COLO668 (cell line): ENCODE results near the gene ENOX1.
A peak's percentile ranks its signal among the peaks of the same experiment; 100 is the strongest.

ENCODE experiments used
- DNase-seq: peaks from one replicate; lab custom pipeline; 2025; ENCODE audit not compliant: unreplicated experiment; lab: John Stamatoyannopoulos, UW

Gene ENOX1

DNA sequence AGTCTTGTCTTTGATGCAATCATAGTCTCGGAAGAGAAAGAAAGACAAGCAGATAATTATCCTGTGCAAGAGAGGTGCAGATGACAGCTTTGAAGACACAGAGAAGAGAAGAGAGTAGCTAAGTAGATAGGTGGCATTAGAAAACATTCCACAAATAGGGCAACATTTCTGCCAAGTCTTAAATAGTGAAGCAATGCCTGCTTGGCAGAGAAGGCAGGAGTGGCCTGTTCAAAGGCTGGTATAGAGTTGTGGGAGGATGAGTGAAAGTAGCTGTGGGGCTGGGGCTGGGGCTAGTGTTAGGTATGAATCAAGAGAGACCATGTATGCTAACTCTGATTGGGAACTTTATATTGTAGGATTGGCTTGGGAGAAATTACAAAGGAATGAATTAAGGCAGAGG, 457.9 kb downstream of the ENOX1 start:
- no peak for DNase-seq

DNA sequence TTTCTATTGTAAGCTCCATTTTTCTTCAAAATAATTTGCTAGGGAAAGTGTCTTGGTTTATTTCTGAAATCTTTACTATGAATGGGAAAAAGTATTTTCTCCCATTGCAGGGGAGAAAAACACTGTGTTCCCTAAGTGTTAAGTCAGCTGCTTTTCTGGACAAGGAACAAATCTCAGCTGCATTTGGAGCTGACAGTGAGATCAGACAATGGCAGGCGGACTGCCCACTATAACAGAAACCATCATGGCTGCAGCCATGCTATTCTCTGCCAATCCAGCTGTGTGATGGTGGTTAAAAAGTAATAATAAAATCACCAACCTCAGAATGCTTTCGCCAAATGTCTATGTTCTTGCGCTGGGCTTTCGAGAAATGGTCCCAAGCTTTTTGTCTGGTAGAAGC, 460.7 kb downstream of the ENOX1 start:
- DNase-seq: no peak

DNA sequence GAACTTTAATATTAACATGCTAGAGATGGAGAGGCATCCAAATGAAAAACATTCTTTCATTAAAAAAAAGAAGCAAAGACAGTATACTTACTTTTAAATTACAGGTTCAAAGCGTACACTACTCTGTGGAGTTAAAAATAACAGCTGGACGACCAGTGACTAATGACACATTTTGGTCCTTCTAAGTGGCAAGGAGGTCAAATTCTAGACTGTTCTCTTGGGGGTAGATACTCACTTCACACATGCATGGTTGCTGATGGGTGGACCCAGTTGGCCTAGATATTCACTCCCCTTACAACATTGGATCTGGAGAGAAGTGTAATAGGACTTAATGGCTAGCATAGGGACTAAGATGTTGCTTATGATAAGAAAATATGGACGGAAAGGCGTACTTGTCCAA, 461.1 kb downstream of the ENOX1 start:
- no peak for DNase-seq

DNA sequence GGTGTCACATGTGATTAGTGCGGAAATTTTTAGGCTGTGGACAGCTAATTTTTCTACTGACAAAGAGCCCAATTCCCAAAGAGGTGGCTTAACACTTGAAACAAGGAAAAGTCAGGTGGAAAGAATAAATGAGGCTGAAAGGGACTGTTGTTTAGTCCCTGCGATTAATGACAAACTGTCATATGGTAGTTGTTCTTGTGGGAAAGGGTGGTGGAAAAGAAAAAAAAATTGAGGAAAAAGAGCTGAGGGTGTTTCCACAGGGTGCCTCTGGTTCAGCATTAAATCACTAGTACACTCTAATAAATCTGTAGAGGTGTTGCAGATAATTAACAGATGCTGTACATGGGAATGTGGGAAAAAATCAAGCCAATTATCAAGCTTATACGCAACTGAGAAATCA, 462.6 kb downstream of the ENOX1 start:
- DNase-seq: no peak

- DNase-seq: no peak
Observed at GRCh38 chr13:43319617-43320444, 466.9 kb downstream of the ENOX1 start.

DNA sequence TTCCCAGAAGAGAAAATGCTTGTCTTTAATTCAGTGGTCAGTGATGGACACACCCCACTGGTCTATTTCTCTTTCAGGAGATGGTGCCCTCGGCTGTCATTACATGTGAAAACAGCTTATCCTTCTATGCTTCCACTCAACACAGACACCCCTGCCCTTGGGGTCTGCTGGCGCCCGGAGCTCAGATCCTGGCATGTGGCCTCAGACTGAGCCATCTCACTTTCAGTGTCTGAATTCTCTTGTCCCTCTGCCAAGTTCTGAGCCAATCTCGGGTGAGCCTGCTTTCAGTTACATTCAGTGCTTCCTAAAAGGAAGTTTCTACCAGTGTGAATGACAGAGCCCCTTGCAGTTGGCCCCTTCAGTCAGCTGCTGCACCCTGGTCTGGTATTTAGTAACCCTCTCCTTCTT, 469.8 kb downstream of the ENOX1 start:
- DNase-seq: no peak

- DNase-seq: no peak
Observed at GRCh38 chr13:43316281-43316680, 470.5 kb downstream of the ENOX1 start.

DNA sequence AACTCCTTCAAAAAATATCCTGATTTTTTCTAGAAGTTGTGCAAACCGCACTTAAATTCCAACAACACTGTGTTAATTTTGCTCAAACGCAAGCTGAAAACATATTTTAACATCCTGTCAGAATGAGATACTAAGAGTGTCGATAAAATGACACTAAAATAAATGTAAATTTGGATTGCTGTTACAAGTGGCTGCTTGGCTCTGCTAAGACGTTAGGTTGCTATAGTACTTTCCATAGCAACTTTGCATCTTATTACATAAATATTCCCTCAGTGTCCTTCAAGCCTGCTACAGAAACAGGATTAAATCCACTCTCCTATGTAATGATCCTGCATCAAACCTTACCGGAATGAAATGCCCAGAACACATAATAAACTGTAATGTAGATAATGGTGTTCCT, 471.2 kb downstream of the ENOX1 start:
- no peak for DNase-seq

- no peak for DNase-seq
Observed at GRCh38 chr13:43309311-43309710, 477.5 kb downstream of the ENOX1 start.

DNA sequence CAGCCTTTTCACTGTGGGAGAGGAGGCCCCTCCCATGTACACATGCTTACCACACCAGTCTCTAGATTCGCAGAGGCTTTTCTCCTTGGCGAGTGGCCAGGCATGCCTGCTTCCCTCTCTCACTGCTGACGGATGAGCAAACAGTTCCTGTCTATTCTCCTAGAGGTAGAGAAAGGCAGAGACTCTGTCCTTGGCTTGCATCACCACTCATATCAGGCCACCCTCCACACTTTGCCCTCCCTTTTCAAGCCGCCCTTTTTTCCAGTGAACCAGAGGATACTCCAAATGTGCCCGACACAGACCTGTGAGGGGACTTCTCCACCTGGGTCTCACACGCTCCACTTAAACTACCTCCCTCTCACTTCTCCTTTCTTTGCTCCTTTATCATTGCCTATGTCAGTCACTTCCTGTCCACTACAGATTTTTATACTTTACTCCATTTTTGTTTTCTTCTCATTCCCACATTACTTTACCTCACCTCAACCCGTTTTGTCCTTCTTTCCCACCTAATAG, 478.8 kb downstream of the ENOX1 start:
- DNase-seq: peak; percentile 96

DNA sequence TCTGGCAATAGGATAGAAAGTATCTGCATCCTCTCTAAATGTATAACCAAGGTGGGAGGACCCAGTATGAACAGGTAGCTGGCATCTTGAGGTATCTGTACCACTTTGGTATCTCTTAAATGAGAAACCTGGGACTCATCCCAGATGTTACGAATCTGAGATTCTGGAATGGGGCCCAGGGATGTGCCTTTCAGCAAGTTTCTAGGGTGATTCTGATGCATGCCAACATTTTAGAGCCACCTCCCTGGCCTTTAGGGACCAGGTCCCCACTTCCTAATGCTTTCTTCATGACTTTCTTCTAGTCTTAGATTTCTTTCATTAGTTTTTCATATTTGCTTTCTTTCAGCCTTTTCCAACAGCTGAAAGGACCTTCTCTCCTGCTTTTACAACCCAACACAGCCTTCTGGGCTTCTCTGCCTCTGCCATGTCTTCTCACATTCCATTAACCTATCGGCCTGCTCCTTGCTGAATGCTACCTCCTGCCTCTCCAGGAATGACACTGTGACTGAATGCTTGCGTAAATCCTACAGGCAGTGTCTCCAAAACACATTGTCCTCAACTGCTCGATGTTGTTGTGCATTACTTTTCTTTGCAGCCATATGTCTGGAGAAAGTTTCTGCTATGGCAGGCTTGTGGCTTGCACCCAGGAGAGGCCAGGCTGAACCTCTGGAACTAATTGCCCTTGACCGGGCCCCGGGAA, 479.4 kb downstream of the ENOX1 start:
- DNase-seq: no peak

- DNase-seq: no peak
Observed at GRCh38 chr13:43306372-43306771, 480.4 kb downstream of the ENOX1 start.

DNA sequence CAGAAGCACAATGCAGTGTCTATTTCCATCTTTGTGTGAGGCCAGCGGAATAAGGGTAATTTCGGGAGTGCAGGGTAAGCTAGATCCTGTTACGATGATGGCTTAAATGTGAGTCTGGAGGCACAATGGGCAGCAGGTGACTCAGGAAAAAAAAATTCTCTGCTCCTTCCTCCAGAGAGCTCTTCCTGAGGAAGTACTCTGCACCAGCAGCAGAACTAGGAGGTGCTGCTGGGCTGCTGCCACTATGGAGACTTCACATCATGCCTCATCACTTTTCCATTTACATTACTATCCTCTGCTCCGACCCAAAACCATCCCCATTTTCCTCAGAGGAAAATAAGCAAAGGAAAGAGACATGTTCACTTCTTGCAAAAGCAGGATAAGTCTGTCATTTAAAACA, 481.4 kb downstream of the ENOX1 start:
- DNase-seq: no peak

GRCh38 chr13:43304945-43305344, 481.8 kb downstream of the ENOX1 start:
- no peak for DNase-seq

- DNase-seq: no peak
Observed at GRCh38 chr13:43304449-43304848, 482.3 kb downstream of the ENOX1 start.

- DNase-seq: peak; percentile 71
Observed at GRCh38 chr13:43303033-43303729, 483.6 kb downstream of the ENOX1 start.

- DNase-seq: no peak
Observed at GRCh38 chr13:43301346-43301969, 485.3 kb downstream of the ENOX1 start.

GRCh38 chr13:43300865-43301264, 485.9 kb downstream of the ENOX1 start:
- DNase-seq: no peak

GRCh38 chr13:43299374-43299773, 487.4 kb downstream of the ENOX1 start:
- DNase-seq: no peak

GRCh38 chr13:43298816-43299215, 488.0 kb downstream of the ENOX1 start:
- no peak for DNase-seq

GRCh38 chr13:43297967-43298678, 488.6 kb downstream of the ENOX1 start:
- no peak for DNase-seq
